HCT116 (cell line): ENCODE measurements around the gene ANO2. TPM values are rescaled to one million over a fixed set of nuclear protein-coding genes. Genes with fewer than 3 reads are reported as not detected.

Experiments used
- ATAC-seq: fragments of 200-7000 bp; cut with Tn5 transposase; 2 replicates; pipeline ENCODE4 v1.9.1; 2020; ENCODE audit warnings: mild to moderate bottlenecking, moderate library complexity
- BruUV-seq: library from RNA; stranded (reverse); fragments of 400-500 nt; replicated peaks from 2 replicates; lab custom pipeline; 2021; lab: Mats Ljungman, UMichigan
- CTCF ChIA-PET: fragments of 300-600 bp; sonication (Branson Sonifier 250); formaldehyde crosslinking; loops from one replicate; lab custom pipeline; 2021; ENCODE audit warnings: antibody characterized with exemption; lab: Charles Lee
- POLR2A ChIA-PET: fragments of 300-600, 350-600 bp; sonication (Branson Sonifier 250); formaldehyde crosslinking; loops from one replicate; lab custom pipeline; 2021; ENCODE audit warnings: antibody characterized with exemption; lab: Charles Lee
- RAD21 ChIA-PET, 2 experiments: fragments of 300-600 bp; sonication (Branson Sonifier 250); formaldehyde crosslinking; loops; one replicate each; lab custom pipeline; 2023; ENCODE audit warnings: low total read pairs in 2 of 2; ENCODE audit not compliant: uncharacterized antibody in 2 of 2, unreplicated experiment in 2 of 2, low non-redundant PET in 1 of 2; lab: Charles Lee
- DNase-seq: peaks from one replicate; pipeline ENCODE4 v3.0.0-alpha.2; 2010; ENCODE audit warnings: low read depth, low spot score
- H2AFZ ChIP-seq: fragments of 200-600 bp; shearing (Covaris generic), sonication (generic); 2 replicates; pipeline ENCODE4 v1.6.1; 2017; ENCODE audit warnings: low read depth, mixed run types, mixed read lengths, antibody characterized with exemption, low read length; ENCODE audit not compliant: poor library complexity, severe bottlenecking
- H3K27ac ChIP-seq: 2 replicates; pipeline ENCODE4 v1.5.1; 2012; ENCODE audit warnings: low read depth, low read length
- H3K27me3 ChIP-seq: fragments of 200-600 bp; sonication (generic); 2 replicates; pipeline ENCODE4 v1.6.1; 2016; ENCODE audit warnings: mixed run types, low read length, mixed read lengths; ENCODE audit not compliant: insufficient read depth
- H3K36me3 ChIP-seq, 2 experiments: fragments of 200-500 bp in 1 of 2; fragments of 200-600 bp in 1 of 2; sonication (Bioruptor generic) in 1 of 2; sonication (generic) in 1 of 2; 2 replicates each; pipeline versions ENCODE4 v1.5.1 to v1.6.1; 2014 to 2016; ENCODE audit warnings: low read length in 2 of 2, inconsistent platforms in 1 of 2, mixed read lengths in 1 of 2, mixed run types in 1 of 2; ENCODE audit not compliant: insufficient read depth in 2 of 2, control insufficient read depth in 1 of 2
- H3K4me1 ChIP-seq, 2 experiments: fragments of 200-600 bp in 1 of 2; sonication (generic) in 1 of 2; 2 replicates each; pipeline versions ENCODE4 v1.5.1 to v1.6.1; 2012 to 2017; ENCODE audit warnings: low read length in 2 of 2, inconsistent platforms in 1 of 2, mild to moderate bottlenecking in 1 of 2, mixed read lengths in 1 of 2, mixed run types in 1 of 2, moderate library complexity in 1 of 2; ENCODE audit not compliant: insufficient read depth in 2 of 2, control insufficient read depth in 1 of 2
- H3K4me2 ChIP-seq: fragments of 200-600 bp; sonication (generic); 2 replicates; pipeline ENCODE4 v1.6.1; 2017; ENCODE audit warnings: mixed run types, low read length, mixed read lengths
- H3K4me3 ChIP-seq, 2 experiments: fragments of 200-600 bp in 1 of 2; sonication (generic) in 1 of 2; replicated peaks in 1 of 2; 2 replicates each; pipeline ENCODE4 v1.5.1; 2011 to 2016; ENCODE audit warnings: low read length in 2 of 2, control low read depth in 1 of 2, low read depth in 1 of 2, mild to moderate bottlenecking in 1 of 2, mixed read lengths in 1 of 2, mixed run types in 1 of 2
- H3K79me2 ChIP-seq: fragments of 200-600 bp; sonication (generic); 2 replicates; pipeline ENCODE4 v1.6.1; 2017; ENCODE audit warnings: mild to moderate bottlenecking, mixed run types, low read length, moderate library complexity, mixed read lengths; ENCODE audit not compliant: insufficient read depth
- H3K9ac ChIP-seq: fragments of 200-600 bp; sonication (generic); 2 replicates; pipeline ENCODE4 v1.6.1; 2016; ENCODE audit warnings: low read length, mixed read lengths
- H3K9me2 ChIP-seq: fragments of 200-600 bp; sonication (generic), shearing (Covaris generic); 2 replicates; pipeline ENCODE4 v1.6.1; 2017; ENCODE audit warnings: mixed run types, mild to moderate bottlenecking, moderate library complexity; ENCODE audit not compliant: insufficient read depth
- H3K9me3 ChIP-seq, 2 experiments: fragments of 200-500 bp in 1 of 2; fragments of 200-600 bp in 1 of 2; sonication (Bioruptor generic) in 1 of 2; sonication (generic) in 1 of 2; 2 replicates each; pipeline ENCODE4 v1.6.1; 2014 to 2017; ENCODE audit warnings: low read length in 2 of 2, mixed read lengths in 2 of 2, inconsistent platforms in 1 of 2, low read depth in 1 of 2, mild to moderate bottlenecking in 1 of 2, mixed run types in 1 of 2, moderate library complexity in 1 of 2; ENCODE audit not compliant: control insufficient read depth in 1 of 2, insufficient read depth in 1 of 2
- H4K20me1 ChIP-seq: fragments of 200-600 bp; sonication (generic), shearing (Covaris generic); 2 replicates; pipeline ENCODE4 v1.6.1; 2017; ENCODE audit warnings: mixed run types, mild to moderate bottlenecking, moderate library complexity; ENCODE audit not compliant: insufficient read depth
- CBX3 ChIP-seq: IDR thresholded peaks from 2 replicates; pipeline ENCODE4 v1.6.1; 2012; ENCODE audit warnings: low read depth
- CEBPB ChIP-seq: IDR thresholded peaks from 2 replicates; pipeline ENCODE4 v1.6.1; 2012; ENCODE audit warnings: low read depth
- ELF1 ChIP-seq: IDR thresholded peaks from 2 replicates; pipeline ENCODE4 v1.6.1; 2012; ENCODE audit warnings: low read depth, borderline replicate concordance
- EZH2 ChIP-seq: fragments of 200-600 bp; sonication (generic); IDR thresholded peaks from 2 replicates; pipeline ENCODE4 v1.6.1; 2017; ENCODE audit warnings: antibody characterized with exemption, mixed run types
- FOSL1 ChIP-seq: IDR thresholded peaks from 2 replicates; pipeline ENCODE4 v1.6.1; 2012; ENCODE audit warnings: low read depth
- SIN3A ChIP-seq: IDR thresholded peaks from 2 replicates; pipeline ENCODE4 v1.6.1; 2012; ENCODE audit warnings: low read depth
- SP1 ChIP-seq: IDR thresholded peaks from 2 replicates; pipeline ENCODE4 v1.6.1; 2012; ENCODE audit warnings: low read depth
- TCF7L2 ChIP-seq: IDR thresholded peaks from 2 replicates; pipeline ENCODE4 v1.7.0; 2011; ENCODE audit warnings: borderline replicate concordance, inconsistent platforms; ENCODE audit not compliant: insufficient read depth, insufficient read length; ENCODE audit errors: extremely low read depth
- ZFX ChIP-seq: fragments of 450-650 bp; IDR thresholded peaks from 2 replicates; pipeline ENCODE4 v1.6.1; 2017
- intact Hi-C: fragments of 100-400 bp; cut with micrococcal nuclease; formaldehyde crosslinking; loops from 2 replicates; pipeline ENCODE4 v1.10.0; 2022
- total RNA-seq: library from RNA; stranded (reverse); gene quantifications from one replicate; pipeline ENCODE4 v1.2.1, GENCODE V29; 2021; ENCODE audit not compliant: unreplicated experiment
- TF ChIP-seq, protein P1 (sequence below): IDR thresholded peaks from 2 replicates; pipeline ENCODE4 v1.6.1; 2012
- TF ChIP-seq, protein P2 (sequence below): IDR thresholded peaks from 2 replicates; pipeline ENCODE4 v1.6.1; 2012
- TF ChIP-seq, protein P3 (sequence below): IDR thresholded peaks from 2 replicates; pipeline ENCODE4 v1.6.1; 2012; ENCODE audit warnings: low read depth

The ANO2 gene
- total RNA-seq, 1 experiment from 2014 or later = not detected

DNA sequence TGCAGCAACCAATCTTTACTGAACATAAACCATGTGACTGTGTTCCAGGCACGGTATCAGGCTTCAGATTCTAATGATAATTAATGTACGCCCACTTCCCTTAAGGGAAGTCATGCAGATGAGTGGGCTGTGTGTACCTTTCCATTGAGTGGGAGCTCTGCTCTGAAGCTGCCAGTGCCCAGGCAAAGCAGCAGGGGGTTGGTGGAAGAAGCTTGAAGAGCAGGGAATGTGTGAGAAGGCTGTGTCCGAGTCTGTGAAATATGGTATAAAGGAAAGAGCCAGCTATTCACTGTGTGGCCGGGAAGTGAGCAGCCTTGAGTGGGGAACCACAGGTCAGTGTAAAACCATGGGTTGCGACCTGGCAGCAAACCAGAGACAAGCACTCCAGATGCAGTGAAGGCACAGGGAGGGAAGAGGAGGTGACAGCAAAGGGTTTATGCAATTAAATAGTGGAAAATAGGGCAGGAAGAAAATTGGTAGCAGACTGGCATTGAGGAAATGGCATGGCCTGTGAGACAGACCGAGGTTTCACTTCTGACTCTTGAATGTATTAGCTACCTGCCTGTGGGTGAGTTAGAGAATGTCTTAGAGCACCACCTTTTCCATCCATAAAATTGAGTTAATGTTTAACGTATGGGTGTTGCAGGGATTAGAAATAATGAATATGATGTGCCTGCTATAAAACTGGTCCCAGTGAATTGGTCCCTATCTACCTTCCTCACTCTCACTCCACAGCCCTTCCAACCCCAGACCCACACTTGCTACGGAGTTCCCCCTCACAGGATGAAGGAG is 396.7 kb downstream of the ANO2 start:
- no peaks in the 10 kb centered on the region for H3K9me3 ChIP-seq
- no peak overlapping the region for H2AFZ ChIP-seq
- no peaks in the 10 kb centered on the region for H3K36me3 ChIP-seq
- DNase-seq = no peak
- H3K79me2 ChIP-seq = no peaks in the 10 kb centered on the region
- ChIA-PET CTCF (interaction anchor here (0.6 kb wide), 1 partner anchor 10 kb away, joined by 3 read pairs; no protein-coding TSS in a partner anchor), RAD21 (no interaction called here), POLR2A (no interaction called here)
- no peak overlapping the region for H3K4me3 ChIP-seq
- no peaks in the 10 kb centered on the region for H4K20me1 ChIP-seq
- no peaks in the 10 kb centered on the region for H3K4me1 ChIP-seq
- intact Hi-C loops = no loop called here
- no peak overlapping the region for H3K9ac ChIP-seq
- BruUV-seq = no TSS peak
- no peak overlapping the region for H3K4me2 ChIP-seq
- TF ChIP-seq, protein P1, sequence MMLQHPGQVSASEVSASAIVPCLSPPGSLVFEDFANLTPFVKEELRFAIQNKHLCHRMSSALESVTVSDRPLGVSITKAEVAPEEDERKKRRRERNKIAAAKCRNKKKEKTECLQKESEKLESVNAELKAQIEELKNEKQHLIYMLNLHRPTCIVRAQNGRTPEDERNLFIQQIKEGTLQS = no peak
- TF ChIP-seq, protein P2, sequence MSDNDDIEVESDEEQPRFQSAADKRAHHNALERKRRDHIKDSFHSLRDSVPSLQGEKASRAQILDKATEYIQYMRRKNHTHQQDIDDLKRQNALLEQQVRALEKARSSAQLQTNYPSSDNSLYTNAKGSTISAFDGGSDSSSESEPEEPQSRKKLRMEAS = no peak
- TF ChIP-seq ZFX (no peak), SP1 (no peak), SIN3A (no peak), CBX3 (no peak), EZH2 (no peak), CEBPB (no peak), TCF7L2 (no peak), FOSL1 (no peak), ELF1 (no peak)
- TF ChIP-seq, protein P3, sequence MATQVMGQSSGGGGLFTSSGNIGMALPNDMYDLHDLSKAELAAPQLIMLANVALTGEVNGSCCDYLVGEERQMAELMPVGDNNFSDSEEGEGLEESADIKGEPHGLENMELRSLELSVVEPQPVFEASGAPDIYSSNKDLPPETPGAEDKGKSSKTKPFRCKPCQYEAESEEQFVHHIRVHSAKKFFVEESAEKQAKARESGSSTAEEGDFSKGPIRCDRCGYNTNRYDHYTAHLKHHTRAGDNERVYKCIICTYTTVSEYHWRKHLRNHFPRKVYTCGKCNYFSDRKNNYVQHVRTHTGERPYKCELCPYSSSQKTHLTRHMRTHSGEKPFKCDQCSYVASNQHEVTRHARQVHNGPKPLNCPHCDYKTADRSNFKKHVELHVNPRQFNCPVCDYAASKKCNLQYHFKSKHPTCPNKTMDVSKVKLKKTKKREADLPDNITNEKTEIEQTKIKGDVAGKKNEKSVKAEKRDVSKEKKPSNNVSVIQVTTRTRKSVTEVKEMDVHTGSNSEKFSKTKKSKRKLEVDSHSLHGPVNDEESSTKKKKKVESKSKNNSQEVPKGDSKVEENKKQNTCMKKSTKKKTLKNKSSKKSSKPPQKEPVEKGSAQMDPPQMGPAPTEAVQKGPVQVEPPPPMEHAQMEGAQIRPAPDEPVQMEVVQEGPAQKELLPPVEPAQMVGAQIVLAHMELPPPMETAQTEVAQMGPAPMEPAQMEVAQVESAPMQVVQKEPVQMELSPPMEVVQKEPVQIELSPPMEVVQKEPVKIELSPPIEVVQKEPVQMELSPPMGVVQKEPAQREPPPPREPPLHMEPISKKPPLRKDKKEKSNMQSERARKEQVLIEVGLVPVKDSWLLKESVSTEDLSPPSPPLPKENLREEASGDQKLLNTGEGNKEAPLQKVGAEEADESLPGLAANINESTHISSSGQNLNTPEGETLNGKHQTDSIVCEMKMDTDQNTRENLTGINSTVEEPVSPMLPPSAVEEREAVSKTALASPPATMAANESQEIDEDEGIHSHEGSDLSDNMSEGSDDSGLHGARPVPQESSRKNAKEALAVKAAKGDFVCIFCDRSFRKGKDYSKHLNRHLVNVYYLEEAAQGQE = no peak
- H3K27me3 ChIP-seq = peaks cover 44% of the 10 kb centered on the region
- ATAC-seq = no peak
- H3K27ac ChIP-seq = no peak overlapping the region
- H3K9me2 ChIP-seq = no peaks in the 10 kb centered on the region
